Chondrocyte (in vitro differentiated cells): ENCODE measurements around the gene PTPN4. TPM values are rescaled to one million over a fixed set of nuclear protein-coding genes. Genes with fewer than 3 reads are reported as not detected.

Experiments
- DNase-seq: peaks from one replicate; pipeline ENCODE4 v3.0.0; 2021; ENCODE audit warnings: mixed read lengths, low spot score
- H3K27ac Mint-ChIP-seq: one replicate; pipeline ENCODE4 v1.8.0; 2021; ENCODE audit warnings: mild to moderate bottlenecking, moderate library complexity, mixed read lengths; ENCODE audit not compliant: unreplicated experiment
- H3K27me3 Mint-ChIP-seq: 2 replicates; pipeline ENCODE4 v1.8.0; 2021; ENCODE audit warnings: low read depth, mixed read lengths
- H3K36me3 Mint-ChIP-seq: 2 replicates; pipeline ENCODE4 v1.8.0; 2021; ENCODE audit warnings: low read depth, mixed read lengths
- H3K4me1 Mint-ChIP-seq: 2 replicates; pipeline ENCODE4 v1.8.0; 2021; ENCODE audit warnings: low read depth, mild to moderate bottlenecking, mixed read lengths
- H3K4me3 Mint-ChIP-seq: one replicate; pipeline ENCODE4 v1.8.0; 2021; ENCODE audit warnings: mild to moderate bottlenecking, moderate library complexity, mixed read lengths; ENCODE audit not compliant: unreplicated experiment
- H3K9me3 Mint-ChIP-seq: 2 replicates; pipeline ENCODE4 v1.8.0; 2021; ENCODE audit warnings: low read depth, mixed read lengths
- CTCF ChIP-seq: fragments of 200-600 bp; sonication (generic); IDR thresholded peaks from 2 replicates; pipeline ENCODE4 v1.5.0; 2021; ENCODE audit warnings: antibody characterized with exemption, mild to moderate bottlenecking, moderate library complexity
- total RNA-seq: library from RNA; stranded (reverse); gene quantifications from 3 replicates; pipeline ENCODE4 v1.2.1, GENCODE V29; 2021

PTPN4 gene
- total RNA-seq, 1 donor from 2014 or later, result 24.2 TPM

GRCh38 chr2:119765433-119766002, 5.8 kb downstream of the PTPN4 start:
- H3K4me1 Mint-ChIP-seq, result peaks cover 31% of the 10 kb centered on the region
- no peaks in the 10 kb centered on the region for H3K9me3 Mint-ChIP-seq
- DNase-seq, result no peak
- no peaks in the 10 kb centered on the region for H3K36me3 Mint-ChIP-seq
- H3K4me3 Mint-ChIP-seq, result no peak overlapping the region
- no peak for TF ChIP-seq CTCF
- no peaks in the 10 kb centered on the region for H3K27me3 Mint-ChIP-seq
- no peak overlapping the region for H3K27ac Mint-ChIP-seq

GRCh38 chr2:119766944-119767343, 7.2 kb downstream of the PTPN4 start:
- TF ChIP-seq CTCF, result no peak
- H3K27me3 Mint-ChIP-seq, result no peaks in the 10 kb centered on the region
- H3K27ac Mint-ChIP-seq, result no peak overlapping the region
- no peak for DNase-seq
- no peaks in the 10 kb centered on the region for H3K9me3 Mint-ChIP-seq
- H3K4me1 Mint-ChIP-seq, result peaks cover 17% of the 10 kb centered on the region
- H3K4me3 Mint-ChIP-seq, result no peak overlapping the region
- H3K36me3 Mint-ChIP-seq, result no peaks in the 10 kb centered on the region

GRCh38 chr2:119768742-119769141, 9.0 kb downstream of the PTPN4 start:
- no peaks in the 10 kb centered on the region for H3K36me3 Mint-ChIP-seq
- H3K4me3 Mint-ChIP-seq, result no peak overlapping the region

GRCh38 chr2:119769645-119770044, 9.9 kb downstream of the PTPN4 start:
- no peak for TF ChIP-seq CTCF
- Mint-ChIP-seq H3K27me3 (no peaks in the 10 kb centered on the region), H3K36me3 (no peaks in the 10 kb centered on the region), H3K27ac (no peak overlapping the region), H3K4me3 (no peak overlapping the region), H3K9me3 (no peaks in the 10 kb centered on the region), H3K4me1 (peaks cover 5% of the 10 kb centered on the region)
- DNase-seq, result no peak

More at GRCh38 chr2:119768742-119769141, 9.0 kb downstream of the PTPN4 start:
- H3K4me1 Mint-ChIP-seq, result peaks cover 5% of the 10 kb centered on the region
- no peak for DNase-seq
- no peak overlapping the region for H3K27ac Mint-ChIP-seq
- TF ChIP-seq CTCF, result no peak
- no peaks in the 10 kb centered on the region for H3K9me3 Mint-ChIP-seq
- no peaks in the 10 kb centered on the region for H3K27me3 Mint-ChIP-seq

GRCh38 chr2:119771331-119771730, 11.6 kb downstream of the PTPN4 start:
- no peaks in the 10 kb centered on the region for H3K36me3 Mint-ChIP-seq
- H3K27me3 Mint-ChIP-seq, result no peaks in the 10 kb centered on the region
- no peak for TF ChIP-seq CTCF
- no peak overlapping the region for H3K4me3 Mint-ChIP-seq
- DNase-seq, result no peak
- no peaks in the 10 kb centered on the region for H3K4me1 Mint-ChIP-seq
- H3K27ac Mint-ChIP-seq, result no peak overlapping the region
- no peaks in the 10 kb centered on the region for H3K9me3 Mint-ChIP-seq
